ENCODE data around the gene PALLD. TPM values are rescaled to one million over a fixed set of nuclear protein-coding genes. Genes with fewer than 3 reads are reported as not detected.

Gene PALLD
- total RNA-seq, 1 experiment from 2014 or later = 166 TPM

- intact Hi-C loops (cut with micrococcal nuclease) = no loop called here
- Histone ChIP-seq H3K4me2 (ENCODE audit: low read length) (peak overlapping the region; percentile 10; the same call in 1 of the 2 replicates), H3K4me3 (replicated peaks in 1 of 2; ENCODE audit: low read depth in 1 of 2, low read length in 2 of 2) (no peak overlapping the region), H2AFZ (ENCODE audit: low read depth, low read length, poor library complexity, severe bottlenecking) (no peak overlapping the region), H3K4me1 (ENCODE audit: control insufficient read depth in 1 of 2, insufficient read depth in 2 of 2, low read length in 2 of 2) (peaks cover 3 to 40% of the 10 kb centered on the region in 2 experiments; a peak in 2 of 4 replicates), H3K79me2 (ENCODE audit: insufficient read depth, low read length) (no peaks in the 10 kb centered on the region), H3K9ac (ENCODE audit: low read length) (no peak overlapping the region), H3K9me3 (ENCODE audit: control insufficient read depth in 1 of 2, insufficient read depth in 1 of 2, low read depth in 1 of 2, low read length in 2 of 2) (no peaks in the 10 kb centered on the region), H3K27me3 (ENCODE audit: insufficient read depth, low read length) (no peaks in the 10 kb centered on the region), H3K27ac (ENCODE audit: low read depth, low read length) (no peak overlapping the region), H3K9me2 (ENCODE audit: insufficient read depth) (no peaks in the 10 kb centered on the region), H4K20me1 (ENCODE audit: insufficient read depth) (no peaks in the 10 kb centered on the region), H3K36me3 (ENCODE audit: control insufficient read depth in 1 of 2, insufficient read depth in 2 of 2, low read length in 2 of 2) (no peaks in the 10 kb centered on the region)
- ChIA-PET RAD21 (ENCODE audit: low non-redundant PET in 1 of 2, low total read pairs in 2 of 2, uncharacterized antibody in 2 of 2, unreplicated experiment in 2 of 2) (no interaction called here), CTCF (no interaction called here), POLR2A (no interaction called here)
- ATAC-seq = peak; percentile 71
- TF ChIP-seq EGR1 (IDR thresholded peaks at IDR 0.05; ENCODE audit: low read depth) = no peak
- TF ChIP-seq EZH2 (IDR thresholded peaks at IDR 0.05) = no peak
- peak; percentile 34; the same call in 1 of the 2 replicates for TF ChIP-seq MAX (IDR thresholded peaks at IDR 0.05)
- peak; percentile 21; the same call in 1 of the 2 replicates for TF ChIP-seq JUND (IDR thresholded peaks at IDR 0.05)
- no TSS peak for BruUV-seq (replicated peaks)
- DNase-seq (ENCODE audit: low read depth, low spot score) = no peak
Measured at GRCh38 chr4:168757500-168757899, 260.6 kb downstream of the PALLD start.

DNA sequence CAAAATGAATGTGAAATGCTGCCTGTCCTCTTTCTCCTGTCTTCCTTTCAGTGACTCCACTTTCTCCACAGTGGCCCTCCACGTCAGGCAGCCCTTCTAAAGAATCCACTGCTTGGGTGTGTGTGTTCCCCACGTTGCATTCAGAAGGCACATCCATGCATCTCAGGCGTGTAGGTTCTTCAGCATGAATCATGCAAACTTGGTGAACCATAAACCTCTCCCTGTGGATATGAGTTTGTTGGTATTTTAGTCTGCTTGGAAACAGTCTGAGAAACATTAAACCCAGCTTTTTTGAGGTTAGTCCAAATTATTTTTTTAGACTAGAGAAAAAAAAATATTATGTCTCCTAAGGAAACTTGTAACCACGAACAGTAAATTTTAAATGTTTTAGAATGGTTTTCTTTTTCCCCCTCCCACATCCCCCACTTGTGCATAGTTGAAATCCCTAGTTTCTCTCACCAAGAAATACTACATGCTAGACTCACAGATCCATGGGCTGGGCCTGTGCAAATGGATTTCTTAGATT, 261.6 kb downstream of the PALLD start:
- Histone ChIP-seq H3K9me3 (ENCODE audit: control insufficient read depth in 1 of 2, insufficient read depth in 1 of 2, low read depth in 1 of 2, low read length in 2 of 2) (no peaks in the 10 kb centered on the region), H3K27ac (ENCODE audit: low read depth, low read length) (no peak overlapping the region), H2AFZ (ENCODE audit: low read depth, low read length, poor library complexity, severe bottlenecking) (no peak overlapping the region), H3K4me3 (replicated peaks in 1 of 2; ENCODE audit: low read depth in 1 of 2, low read length in 2 of 2) (no peak overlapping the region), H3K9me2 (ENCODE audit: insufficient read depth) (no peaks in the 10 kb centered on the region), H3K4me2 (ENCODE audit: low read length) (peak overlapping the region; percentile 26; the same call in 1 of the 2 replicates), H3K4me1 (ENCODE audit: control insufficient read depth in 1 of 2, insufficient read depth in 2 of 2, low read length in 2 of 2) (peaks cover 3 to 40% of the 10 kb centered on the region in 2 experiments; a peak in 2 of 4 replicates), H3K36me3 (ENCODE audit: control insufficient read depth in 1 of 2, insufficient read depth in 2 of 2, low read length in 2 of 2) (no peaks in the 10 kb centered on the region), H3K9ac (ENCODE audit: low read length) (no peak overlapping the region), H3K27me3 (ENCODE audit: insufficient read depth, low read length) (no peaks in the 10 kb centered on the region), H4K20me1 (ENCODE audit: insufficient read depth) (no peaks in the 10 kb centered on the region), H3K79me2 (ENCODE audit: insufficient read depth, low read length) (no peaks in the 10 kb centered on the region)
- DNase-seq (ENCODE audit: low read depth, low spot score) (no peak), ATAC-seq (no peak)
- POLR2A ChIA-PET = no interaction called here
- RAD21 ChIA-PET (ENCODE audit: low non-redundant PET in 1 of 2, low total read pairs in 2 of 2, uncharacterized antibody in 2 of 2, unreplicated experiment in 2 of 2) = no interaction called here
- CTCF ChIA-PET = no interaction called here
- no TSS peak for BruUV-seq (replicated peaks)
- intact Hi-C loops (cut with micrococcal nuclease) = no loop called here
- TF ChIP-seq FOSL1 (IDR thresholded peaks at IDR 0.05; ENCODE audit: low read depth) (no peak), EZH2phosphoT487 (IDR thresholded peaks at IDR 0.05; ENCODE audit: borderline replicate concordance) (no peak), EZH2 (IDR thresholded peaks at IDR 0.05) (no peak), SRF (IDR thresholded peaks at IDR 0.05; ENCODE audit: low read depth) (no peak), CTCF (IDR thresholded peaks at IDR 0.05 in 2 of 3, conservative IDR thresholded peaks at IDR 0.05 in 1 of 3; ENCODE audit: borderline replicate concordance in 1 of 3, insufficient read depth in 1 of 3, low read depth in 2 of 3, low read length in 2 of 3) (no peak), MAX (IDR thresholded peaks at IDR 0.05) (no peak), CBX3 (IDR thresholded peaks at IDR 0.05; ENCODE audit: low read depth) (no peak), ELF1 (IDR thresholded peaks at IDR 0.05; ENCODE audit: borderline replicate concordance, low read depth) (no peak)
